K562 (cell line): ENCODE results near the gene NLE1. TPM values are rescaled to one million over a fixed set of nuclear protein-coding genes. Genes with fewer than 3 reads are reported as not detected.

Experiments used
- CGGBP1 ChIP-seq: fragments of 250-450 bp; sonication (Bioruptor Pico); IDR thresholded peaks from 2 replicates; pipeline ENCODE4 v1.9.0; 2021; ENCODE audit warnings: mild to moderate bottlenecking
- HDAC3 ChIP-seq: fragments of 450-650 bp; IDR thresholded peaks from 2 replicates; pipeline ENCODE4 v1.6.1; 2018; ENCODE audit warnings: borderline replicate concordance, mild to moderate bottlenecking, moderate library complexity; ENCODE audit not compliant: partially characterized antibody
- JUN ChIP-seq, 2 experiments: sonication (generic) in 1 of 2; formaldehyde crosslinking in 1 of 2; IDR thresholded peaks; 2 replicates each; pipeline versions ENCODE4 v1.6.1 to v1.8.0; 2012 to 2022; ENCODE audit warnings: borderline replicate concordance in 2 of 2, mild to moderate bottlenecking in 2 of 2, improper control_type of control experiment in 1 of 2, low read depth in 1 of 2, low read length in 1 of 2, missing genetic modification reagents in 1 of 2
- ZNF121 ChIP-seq: sonication (generic); formaldehyde crosslinking; conservative IDR thresholded peaks from 2 replicates; pipeline ENCODE4 v1.8.0; 2022; ENCODE audit warnings: missing genetic modification reagents
- ZNF384 ChIP-seq: IDR thresholded peaks from 2 replicates; pipeline ENCODE4 v1.6.1; 2012; ENCODE audit warnings: low read depth, low read length, improper control_type of control experiment
- ZNF830 ChIP-seq: fragments of 250-450 bp; sonication (Bioruptor Pico); IDR thresholded peaks from 2 replicates; pipeline ENCODE4 v1.5.0; 2021; ENCODE audit warnings: mild to moderate bottlenecking
- polyA plus RNA-seq, 8 experiments: library from polyadenylated mRNA; depleted of rRNA in 4 of 8; stranded (reverse) in 5 of 8; unstranded in 3 of 8; fragments of >200 nt; fragmentation: Nextera tagmentation in 2 of 8; fragmentation: Illumina TruSeq in 1 of 8; extraction: Ambion mirVana in 2 of 8; extraction: Trizol in 1 of 8; gene quantifications; 2 replicates each; pipeline versions ENCODE4 v1.2.1 to v1.2.3, GENCODE V29; 2011 to 2014; ENCODE audit warnings: inconsistent platforms in 1 of 8, missing spikeins in 1 of 8
- total RNA-seq, 7 experiments: library from RNA; depleted of rRNA in 6 of 7; stranded (reverse); fragments of >200 nt in 6 of 7; fragmentation: Illumina TruSeq in 2 of 7; extraction: Trizol in 2 of 7; gene quantifications; 2 replicates each; pipeline versions ENCODE4 v1.2.1 to v1.2.3, GENCODE V29; 2011 to 2021; ENCODE audit warnings: low replicate concordance in 1 of 7
- TF ChIP-seq, protein P1 (sequence below): IDR thresholded peaks from 3 replicates; pipeline ENCODE4 v1.6.1; 2011; ENCODE audit warnings: borderline replicate concordance, mild to moderate bottlenecking; ENCODE audit not compliant: insufficient read length, insufficient read depth
- TF ChIP-seq, protein P2 (sequence below): fragments of 450-650 bp; formaldehyde crosslinking; IDR thresholded peaks from 2 replicates; pipeline ENCODE4 v1.4.0; 2020; ENCODE audit warnings: mild to moderate bottlenecking, moderate library complexity

The NLE1 gene
- total and polyA plus RNA-seq, 9 of the 15 experiments (the other 6 are each of a cell fraction or from before 2014, with no cell fraction given), result 3.8 to 69.0 (median 29.4) TPM

DNA sequence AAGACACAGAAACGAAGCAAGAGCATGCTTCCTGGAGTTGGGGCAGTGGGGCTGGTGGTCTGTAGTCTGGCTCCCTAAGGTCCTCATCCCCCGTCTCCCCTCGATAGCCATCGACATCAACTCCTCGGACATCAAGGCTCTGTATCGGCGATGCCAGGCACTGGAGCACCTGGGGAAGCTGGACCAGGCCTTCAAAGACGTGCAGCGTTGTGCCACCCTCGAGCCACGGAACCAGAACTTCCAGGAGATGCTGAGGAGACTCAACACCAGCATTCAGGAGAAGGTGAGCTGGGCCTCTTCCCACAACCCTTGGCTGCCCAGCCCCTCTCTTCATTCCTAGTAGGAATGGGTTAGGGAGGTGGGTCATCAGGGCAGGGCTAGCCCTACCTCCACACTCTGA lies 7.8 kb upstream of the NLE1 start (continued):
- TF ChIP-seq CGGBP1 (no peak), ZNF121 (CRISPR knock-in tag) (no peak), ZNF830 (CRISPR knock-in tag) (no peak), HDAC3 (no peak), JUN (IDR thresholded peaks at IDR 0.05; ENCODE audit: borderline replicate concordance, low read depth, low read length) (no peak), JUN (CRISPR knock-in tag; IDR thresholded peaks at IDR 0.05; ENCODE audit: borderline replicate concordance) (no peak), ZNF384 (no peak)
- TF ChIP-seq, protein P1, sequence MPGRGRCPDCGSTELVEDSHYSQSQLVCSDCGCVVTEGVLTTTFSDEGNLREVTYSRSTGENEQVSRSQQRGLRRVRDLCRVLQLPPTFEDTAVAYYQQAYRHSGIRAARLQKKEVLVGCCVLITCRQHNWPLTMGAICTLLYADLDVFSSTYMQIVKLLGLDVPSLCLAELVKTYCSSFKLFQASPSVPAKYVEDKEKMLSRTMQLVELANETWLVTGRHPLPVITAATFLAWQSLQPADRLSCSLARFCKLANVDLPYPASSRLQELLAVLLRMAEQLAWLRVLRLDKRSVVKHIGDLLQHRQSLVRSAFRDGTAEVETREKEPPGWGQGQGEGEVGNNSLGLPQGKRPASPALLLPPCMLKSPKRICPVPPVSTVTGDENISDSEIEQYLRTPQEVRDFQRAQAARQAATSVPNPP, result no peak
- TF ChIP-seq, protein P2, sequence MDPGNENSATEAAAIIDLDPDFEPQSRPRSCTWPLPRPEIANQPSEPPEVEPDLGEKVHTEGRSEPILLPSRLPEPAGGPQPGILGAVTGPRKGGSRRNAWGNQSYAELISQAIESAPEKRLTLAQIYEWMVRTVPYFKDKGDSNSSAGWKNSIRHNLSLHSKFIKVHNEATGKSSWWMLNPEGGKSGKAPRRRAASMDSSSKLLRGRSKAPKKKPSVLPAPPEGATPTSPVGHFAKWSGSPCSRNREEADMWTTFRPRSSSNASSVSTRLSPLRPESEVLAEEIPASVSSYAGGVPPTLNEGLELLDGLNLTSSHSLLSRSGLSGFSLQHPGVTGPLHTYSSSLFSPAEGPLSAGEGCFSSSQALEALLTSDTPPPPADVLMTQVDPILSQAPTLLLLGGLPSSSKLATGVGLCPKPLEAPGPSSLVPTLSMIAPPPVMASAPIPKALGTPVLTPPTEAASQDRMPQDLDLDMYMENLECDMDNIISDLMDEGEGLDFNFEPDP, result no peak
- TF ChIP-seq, all 486 proteins: peak for 0
